Fibroblast of mammary gland (primary cell): ENCODE measurements around the gene MR1.
"Not testable (repeated sequence)": the region's sequence is repeated elsewhere in the genome, so short reads cannot be mapped to it uniquely, and the experiment has no call there.

Experiments used
- DNase-seq: peaks from one replicate; pipeline ENCODE4 v3.0.0-alpha.2; 2010; ENCODE audit warnings: low read depth
- H3K4me3 ChIP-seq: 2 replicates; pipeline ENCODE4 v1.5.1; 2011; ENCODE audit warnings: low read depth, mild to moderate bottlenecking, low read length, moderate library complexity; ENCODE audit not compliant: control insufficient read depth
- CTCF ChIP-seq: conservative IDR thresholded peaks from 2 replicates; pipeline ENCODE4 v1.5.1; 2011; ENCODE audit warnings: low read depth, low read length, inconsistent platforms; ENCODE audit not compliant: control insufficient read depth, insufficient read depth

The MR1 gene

GRCh38 chr1:181057079-181057478 lies 23.3 kb downstream of the MR1 start:
- no peak overlapping the region for H3K4me3 ChIP-seq
- DNase-seq: no peak
- TF ChIP-seq CTCF: no peak

- TF ChIP-seq CTCF: no peak
Measured at GRCh38 chr1:181059435-181059834, 25.7 kb downstream of the MR1 start.

GRCh38 chr1:181060066-181060465 lies 26.3 kb downstream of the MR1 start:
- no peak overlapping the region for H3K4me3 ChIP-seq
- no peak for TF ChIP-seq CTCF
- no peak for DNase-seq

More at GRCh38 chr1:181059435-181059834, 25.7 kb downstream of the MR1 start:
- DNase-seq: no peak
- H3K4me3 ChIP-seq: no peak overlapping the region

- not testable (repeated sequence) for DNase-seq, H3K4me3 ChIP-seq
Measured at GRCh38 chr1:181060947-181061346, 27.2 kb downstream of the MR1 start.

- no peak overlapping the region for H3K4me3 ChIP-seq
- TF ChIP-seq CTCF: no peak
- no peak for DNase-seq
Measured at GRCh38 chr1:181061487-181061886, 27.7 kb downstream of the MR1 start.

- no peak for TF ChIP-seq CTCF
- H3K4me3 ChIP-seq: no peak overlapping the region
- no peak for DNase-seq
Measured at GRCh38 chr1:181061891-181062835, 28.4 kb downstream of the MR1 start.

- no peak for TF ChIP-seq CTCF
- DNase-seq: peak; percentile 38
- H3K4me3 ChIP-seq: no peak overlapping the region
Measured at GRCh38 chr1:181062836-181063428, 29.1 kb downstream of the MR1 start.
